C4-2B (cell line): Measurements from ENCODE around the gene HOGA1.

ENCODE experiments used
- CTCF ChIP-seq: fragments of 450-650 bp; conservative IDR thresholded peaks from 2 replicates; pipeline ENCODE4 v1.5.1; 2017; ENCODE audit warnings: mild to moderate bottlenecking
- ZFX ChIP-seq: fragments of 450-650 bp; IDR thresholded peaks from 2 replicates; pipeline ENCODE4 v1.6.1; 2017

GRCh38 chr10:97567891-97568290 is 16.3 kb upstream of the HOGA1 start:
- TF ChIP-seq CTCF (no peak), ZFX (no peak)
